Mesenchymal stem cell (in vitro differentiated cells and primary cell): ENCODE measurements around the gene ZNF644.

ENCODE experiments used
- DNase-seq: peaks from one replicate; pipeline ENCODE4 v3.0.0-alpha.2; 2013
- H2AFZ ChIP-seq: one replicate; pipeline ENCODE4 v1.6.1; 2013; ENCODE audit warnings: low read depth, mild to moderate bottlenecking, control low read depth, inconsistent platforms, low read length, moderate library complexity
- H2AK5ac ChIP-seq: 2 replicates; pipeline ENCODE4 v1.6.1; 2013; ENCODE audit warnings: low read length, moderate library complexity, mild to moderate bottlenecking, inconsistent platforms; ENCODE audit not compliant: severe bottlenecking
- H2BK120ac ChIP-seq: one replicate; pipeline ENCODE4 v1.6.1; 2013; ENCODE audit warnings: low read depth, mild to moderate bottlenecking, inconsistent platforms, low read length, moderate library complexity
- H2BK12ac ChIP-seq, 2 experiments: one replicate each; pipeline ENCODE4 v1.6.1; 2013; ENCODE audit warnings: inconsistent platforms in 2 of 2, low read length in 2 of 2, mild to moderate bottlenecking in 2 of 2, moderate library complexity in 2 of 2, control low read depth in 1 of 2
- H2BK15ac ChIP-seq: one replicate; pipeline ENCODE4 v1.6.1; 2013; ENCODE audit warnings: mild to moderate bottlenecking, low read depth, inconsistent platforms; ENCODE audit not compliant: poor library complexity, severe bottlenecking
- H2BK5ac ChIP-seq: 2 replicates; pipeline ENCODE4 v1.6.1; 2013; ENCODE audit warnings: low read depth, mild to moderate bottlenecking, low read length, control low read depth, inconsistent platforms; ENCODE audit not compliant: poor library complexity, severe bottlenecking
- H3K14ac ChIP-seq, 2 experiments: one replicate each; pipeline ENCODE4 v1.6.1; 2013; ENCODE audit warnings: inconsistent platforms in 2 of 2, low read length in 2 of 2, control low read depth in 1 of 2, mild to moderate bottlenecking in 1 of 2, moderate library complexity in 1 of 2
- H3K18ac ChIP-seq, 2 experiments: one replicate each; pipeline ENCODE4 v1.6.1; 2013; ENCODE audit warnings: inconsistent platforms in 2 of 2, low read length in 2 of 2, control low read depth in 1 of 2, low read depth in 1 of 2, mild to moderate bottlenecking in 1 of 2
- H3K23ac ChIP-seq, 2 experiments: one replicate each; pipeline ENCODE4 v1.6.1; 2013; ENCODE audit warnings: inconsistent platforms in 2 of 2, low read length in 2 of 2, mild to moderate bottlenecking in 2 of 2, moderate library complexity in 2 of 2, control low read depth in 1 of 2
- H3K27ac ChIP-seq: 2 replicates; pipeline ENCODE4 v1.5.1; 2013; ENCODE audit warnings: mild to moderate bottlenecking, moderate library complexity, low read length, control low read depth, inconsistent platforms; ENCODE audit not compliant: poor library complexity, severe bottlenecking
- H3K27me3 ChIP-seq, 2 experiments: 2 replicates each; pipeline versions ENCODE4 v1.6.1 to v1.7.0; 2013; ENCODE audit warnings: low read length in 2 of 2, mild to moderate bottlenecking in 2 of 2, moderate library complexity in 2 of 2, control low read depth in 1 of 2, inconsistent platforms in 1 of 2; ENCODE audit not compliant: control insufficient read depth in 1 of 2, insufficient read depth in 1 of 2
- H3K36me3 ChIP-seq, 2 experiments: 2 replicates each; pipeline versions ENCODE4 v1.6.1 to v1.7.0; 2013; ENCODE audit warnings: low read length in 2 of 2, control low read depth in 1 of 2, inconsistent platforms in 1 of 2, low read depth in 1 of 2, mild to moderate bottlenecking in 1 of 2; ENCODE audit not compliant: insufficient read depth in 2 of 2, control insufficient read depth in 1 of 2
- H3K4ac ChIP-seq, 2 experiments: one replicate each; pipeline ENCODE4 v1.6.1; 2013; ENCODE audit warnings: inconsistent platforms in 2 of 2, low read length in 2 of 2, mild to moderate bottlenecking in 2 of 2, moderate library complexity in 2 of 2, control low read depth in 1 of 2, low read depth in 1 of 2
- H3K4me1 ChIP-seq: 2 replicates; pipeline ENCODE4 v1.6.1; 2013; ENCODE audit warnings: low read depth, low read length, control low read depth; ENCODE audit not compliant: control insufficient read depth, insufficient read depth
- H3K4me2 ChIP-seq: 2 replicates; pipeline ENCODE4 v1.6.1; 2013; ENCODE audit warnings: low read length, mild to moderate bottlenecking, inconsistent platforms; ENCODE audit not compliant: poor library complexity, severe bottlenecking
- H3K4me3 ChIP-seq, 2 experiments: 2 replicates each; pipeline versions ENCODE4 v1.5.1 to v1.7.0; 2013; ENCODE audit warnings: low read length in 2 of 2, mild to moderate bottlenecking in 2 of 2, control low read depth in 1 of 2, low read depth in 1 of 2; ENCODE audit not compliant: insufficient read depth in 1 of 2
- H3K79me1 ChIP-seq: replicated peaks from 2 replicates; pipeline ENCODE4 v1.6.1; 2013; ENCODE audit warnings: mild to moderate bottlenecking, control low read depth, low read length, inconsistent platforms; ENCODE audit not compliant: poor library complexity, severe bottlenecking
- H3K9ac ChIP-seq: 2 replicates; pipeline ENCODE4 v1.7.0; 2013; ENCODE audit warnings: mild to moderate bottlenecking, low read length, moderate library complexity
- H3K9me3 ChIP-seq: 2 replicates; pipeline ENCODE4 v1.7.0; 2013; ENCODE audit warnings: mild to moderate bottlenecking, low read length; ENCODE audit not compliant: control insufficient read depth
- H4K8ac ChIP-seq: one replicate; pipeline ENCODE4 v1.6.1; 2013; ENCODE audit warnings: inconsistent platforms, mild to moderate bottlenecking, low read length, moderate library complexity
- H4K91ac ChIP-seq: one replicate; pipeline ENCODE4 v1.6.1; 2013; ENCODE audit warnings: mild to moderate bottlenecking, low read length, inconsistent platforms
- WGBS: methylation state at CpG from one replicate; pipeline ENCODE4 v1.1.7; 2013; ENCODE audit warnings: mixed read lengths; 5-methylcytosine and 5-hydroxymethylcytosine counted together

Gene ZNF644

DNA sequence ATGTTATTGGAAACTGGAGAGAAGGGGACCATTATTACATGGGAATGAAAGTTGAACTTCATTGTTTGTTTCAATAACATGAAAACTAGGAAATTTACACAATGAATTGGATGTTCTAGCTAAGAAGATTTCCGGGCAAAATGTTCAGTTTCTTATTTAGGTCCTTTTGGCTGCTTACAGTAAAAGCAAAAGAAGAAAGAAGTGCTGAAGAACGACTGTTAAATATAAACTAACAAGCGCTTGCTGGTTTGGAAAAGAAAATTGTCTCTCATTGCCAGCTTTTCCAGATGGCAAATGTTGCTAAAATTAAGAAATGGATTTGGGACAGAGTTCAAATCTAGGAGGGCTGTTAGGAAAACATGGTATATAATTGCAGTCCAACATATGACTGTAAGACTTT, 139.6 kb downstream of the ZNF644 start:
- Histone ChIP-seq H3K23ac (no peak overlapping the region), H3K18ac (no peak overlapping the region), H2BK12ac (no peak overlapping the region), H4K8ac (no peak overlapping the region), H3K14ac (no peak overlapping the region), H2AK5ac (no peak overlapping the region), H3K4me2 (no peak overlapping the region), H3K9me3 (peaks cover 58% of the 10 kb centered on the region), H3K4me1 (no peaks in the 10 kb centered on the region), H3K79me1 (no peaks in the 10 kb centered on the region), H3K4me3 (no peak overlapping the region), H2BK120ac (no peak overlapping the region), H4K91ac (no peak overlapping the region), H3K27ac (no peak overlapping the region), H2AFZ (no peak overlapping the region), H3K27me3 (no peaks in the 10 kb centered on the region), H2BK15ac (no peak overlapping the region), H3K36me3 (no peaks in the 10 kb centered on the region), H3K9ac (no peak overlapping the region), H2BK5ac (no peak overlapping the region), H3K4ac (no peak overlapping the region)
- DNase-seq, result no peak
- 56% methylated on average over 3 of the region's 3 CpGs for WGBS

DNA sequence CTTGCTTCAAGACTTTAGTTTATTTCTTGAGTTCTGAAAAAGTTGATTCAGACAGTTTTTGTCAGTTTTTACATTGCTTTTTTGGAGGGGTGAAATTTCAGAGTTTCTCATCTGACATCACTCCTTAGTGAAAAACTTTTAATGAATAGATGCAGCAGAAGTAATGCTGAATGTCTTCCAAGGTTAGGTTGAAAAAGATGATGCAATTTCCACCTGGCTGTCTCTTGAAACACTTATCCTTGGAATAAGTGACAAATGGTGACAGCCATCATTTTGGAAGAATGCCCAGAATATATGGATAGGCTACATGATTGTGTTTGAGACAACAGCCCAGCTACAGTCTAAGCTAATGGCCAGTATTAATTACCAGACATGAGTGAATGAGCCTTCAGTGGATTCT, 140.8 kb downstream of the ZNF644 start:
- Histone ChIP-seq H3K4me2 (no peak overlapping the region), H4K8ac (no peak overlapping the region), H3K23ac (no peak overlapping the region), H2BK120ac (no peak overlapping the region), H3K4me1 (no peaks in the 10 kb centered on the region), H3K4me3 (no peak overlapping the region), H3K36me3 (no peaks in the 10 kb centered on the region), H2BK5ac (no peak overlapping the region), H3K79me1 (no peaks in the 10 kb centered on the region), H2BK15ac (no peak overlapping the region), H2AK5ac (no peak overlapping the region), H4K91ac (no peak overlapping the region), H3K27me3 (no peaks in the 10 kb centered on the region), H2AFZ (no peak overlapping the region), H3K4ac (no peak overlapping the region), H3K14ac (no peak overlapping the region), H3K9ac (no peak overlapping the region), H3K9me3 (peaks cover 64% of the 10 kb centered on the region), H2BK12ac (no peak overlapping the region), H3K18ac (no peak overlapping the region), H3K27ac (no peak overlapping the region)
- no peak for DNase-seq

DNA sequence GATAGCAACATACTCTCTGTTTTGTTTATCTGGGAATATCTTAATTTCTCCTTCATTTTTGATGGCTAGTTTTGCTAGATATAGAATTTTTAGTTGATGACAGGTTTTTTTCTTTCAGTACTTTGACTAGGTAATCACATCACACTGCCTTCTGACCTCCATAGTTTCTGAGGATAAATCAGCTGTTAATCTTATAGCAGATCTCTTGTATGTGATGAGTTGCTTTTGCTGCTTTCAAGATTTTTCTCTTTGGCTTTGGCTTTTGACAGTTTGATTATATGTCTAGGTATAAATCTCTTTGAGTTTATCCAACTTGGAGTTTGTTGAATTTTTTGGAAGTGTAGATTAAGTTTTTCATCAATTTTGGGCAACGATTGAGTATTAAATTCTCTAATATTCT, 142.6 kb downstream of the ZNF644 start:
- H3K9me3 ChIP-seq, result peaks cover 67% of the 10 kb centered on the region
- H4K8ac ChIP-seq, result no peak overlapping the region
- H3K4me3 ChIP-seq, result no peak overlapping the region
- no peaks in the 10 kb centered on the region for H3K79me1 ChIP-seq
- no peak overlapping the region for H2AK5ac ChIP-seq
- no peak overlapping the region for H3K4ac ChIP-seq
- no peak overlapping the region for H3K9ac ChIP-seq
- no peak overlapping the region for H2BK5ac ChIP-seq
- no peak overlapping the region for H3K4me2 ChIP-seq
- H2AFZ ChIP-seq, result no peak overlapping the region
- DNase-seq, result peak; percentile 30
- H3K27me3 ChIP-seq, result no peaks in the 10 kb centered on the region
- no peak overlapping the region for H3K18ac ChIP-seq
- WGBS, result no CpG with 5 or more reads among the region's 1 CpG
- no peak overlapping the region for H3K14ac ChIP-seq
- no peak overlapping the region for H2BK15ac ChIP-seq
- H3K4me1 ChIP-seq, result no peaks in the 10 kb centered on the region
- H3K23ac ChIP-seq, result no peak overlapping the region
- H2BK120ac ChIP-seq, result no peak overlapping the region
- no peaks in the 10 kb centered on the region for H3K36me3 ChIP-seq
- no peak overlapping the region for H2BK12ac ChIP-seq
- H3K27ac ChIP-seq, result no peak overlapping the region
- no peak overlapping the region for H4K91ac ChIP-seq

DNA sequence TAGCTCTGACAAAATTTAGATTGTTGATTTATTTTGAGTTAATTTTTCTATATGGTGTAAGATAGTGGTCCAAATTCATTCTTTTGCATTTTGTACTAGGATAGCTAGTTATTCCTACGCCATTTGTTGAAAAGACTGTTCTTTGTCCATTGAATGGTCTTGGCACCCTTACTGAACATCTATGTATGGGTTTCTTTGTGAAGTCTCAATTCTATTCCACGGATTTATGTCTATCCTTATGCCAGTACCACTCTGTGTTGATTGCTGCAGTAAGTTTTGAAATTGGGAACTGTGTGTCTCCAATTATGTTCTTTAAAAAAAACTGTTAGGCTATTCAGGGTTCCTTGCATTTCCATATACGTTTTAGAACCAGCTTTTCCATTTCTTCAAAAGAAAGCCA, 145.7 kb downstream of the ZNF644 start:
- H4K8ac ChIP-seq, result no peak overlapping the region
- no peak overlapping the region for H2AK5ac ChIP-seq
- no peak overlapping the region for H2AFZ ChIP-seq
- no peaks in the 10 kb centered on the region for H3K36me3 ChIP-seq
- no peak overlapping the region for H3K27ac ChIP-seq
- no peak overlapping the region for H2BK12ac ChIP-seq
- peaks cover 48% of the 10 kb centered on the region for H3K9me3 ChIP-seq
- H3K14ac ChIP-seq, result no peak overlapping the region
- H2BK5ac ChIP-seq, result no peak overlapping the region
- no peak overlapping the region for H3K23ac ChIP-seq
- no peaks in the 10 kb centered on the region for H3K79me1 ChIP-seq
- H3K27me3 ChIP-seq, result no peaks in the 10 kb centered on the region
- H3K4me2 ChIP-seq, result no peak overlapping the region
- H3K4me3 ChIP-seq, result no peak overlapping the region
- H2BK120ac ChIP-seq, result no peak overlapping the region
- H3K4ac ChIP-seq, result no peak overlapping the region
- no peaks in the 10 kb centered on the region for H3K4me1 ChIP-seq
- DNase-seq, result no peak
- no peak overlapping the region for H4K91ac ChIP-seq
- H2BK15ac ChIP-seq, result no peak overlapping the region
- no peak overlapping the region for H3K18ac ChIP-seq
- H3K9ac ChIP-seq, result no peak overlapping the region
- 100% methylated on average over 1 of the region's 3 CpGs for WGBS
